ENCODE data around the gene ANKLE2. TPM values are rescaled to one million over a fixed set of nuclear protein-coding genes. Genes with fewer than 3 reads are reported as not detected.

The ANKLE2 gene
- total and polyA plus RNA-seq, 7 donors, result 24.1 to 56.2 (median 29.7) TPM

- Histone ChIP-seq H3K4me1 (no peaks in the 10 kb centered on the region), H3K4me3 (no peak overlapping the region), H3K9me3 (no peaks in the 10 kb centered on the region), H3K27ac (no peak overlapping the region), H3K27me3 (ENCODE audit: insufficient read depth in 3 of 3, low read length in 2 of 3) (no peaks in the 10 kb centered on the region), H3K36me3 (ENCODE audit: insufficient read depth in 1 of 2, low read depth in 1 of 2) (peaks cover 12 to 99% of the 10 kb centered on the region in 2 donors)
- DNase-seq (no peak), ATAC-seq (no peak)
- 85 to 93% (median 92%) methylated on average over 10 of the region's 10 CpGs for WGBS, 3 donors
- intact Hi-C loops (cut with DNase I), result no loop called here
- TF ChIP-seq CTCF (IDR thresholded peaks at IDR 0.05), result no peak
Observed at GRCh38 chr12:132748319-132748718, 13.3 kb downstream of the ANKLE2 start.

- intact Hi-C loops (cut with DNase I), result no loop called here
- DNase-seq, result no peak
- WGBS, 3 donors, result 93 to 95% (median 94%) methylated on average over 22 of the region's 22 CpGs
- TF ChIP-seq CTCF (IDR thresholded peaks at IDR 0.05), result no peak
- no peaks in the 10 kb centered on the region for H3K4me1 ChIP-seq
- ATAC-seq, result no peak
- no peak overlapping the region for H3K27ac ChIP-seq
- peaks cover 9 to 99% of the 10 kb centered on the region in 2 donors for H3K36me3 ChIP-seq (ENCODE audit: insufficient read depth in 1 of 2, low read depth in 1 of 2)
- H3K4me3 ChIP-seq, result no peak overlapping the region
- no peaks in the 10 kb centered on the region for H3K9me3 ChIP-seq
- H3K27me3 ChIP-seq (ENCODE audit: insufficient read depth in 3 of 3, low read length in 2 of 3), result no peaks in the 10 kb centered on the region
Observed at GRCh38 chr12:132747896-132748295, 13.7 kb downstream of the ANKLE2 start.

GRCh38 chr12:132747395-132747794 is 14.2 kb downstream of the ANKLE2 start:
- H3K36me3 ChIP-seq (ENCODE audit: insufficient read depth in 1 of 2, low read depth in 1 of 2), result peaks cover 11 to 99% of the 10 kb centered on the region in 2 donors
- H3K27ac ChIP-seq, result no peak overlapping the region
- H3K9me3 ChIP-seq, result no peaks in the 10 kb centered on the region
- TF ChIP-seq CTCF (IDR thresholded peaks at IDR 0.05), result no peak
- intact Hi-C loops (cut with DNase I), result no loop called here
- 85 to 91% (median 91%) methylated on average over 11 of the region's 11 CpGs for WGBS, 3 donors
- H3K4me3 ChIP-seq, result no peak overlapping the region
- H3K4me1 ChIP-seq, result no peaks in the 10 kb centered on the region
- no peaks in the 10 kb centered on the region for H3K27me3 ChIP-seq (ENCODE audit: insufficient read depth in 3 of 3, low read length in 2 of 3)
- DNase-seq (no peak), ATAC-seq (no peak)

DNA sequence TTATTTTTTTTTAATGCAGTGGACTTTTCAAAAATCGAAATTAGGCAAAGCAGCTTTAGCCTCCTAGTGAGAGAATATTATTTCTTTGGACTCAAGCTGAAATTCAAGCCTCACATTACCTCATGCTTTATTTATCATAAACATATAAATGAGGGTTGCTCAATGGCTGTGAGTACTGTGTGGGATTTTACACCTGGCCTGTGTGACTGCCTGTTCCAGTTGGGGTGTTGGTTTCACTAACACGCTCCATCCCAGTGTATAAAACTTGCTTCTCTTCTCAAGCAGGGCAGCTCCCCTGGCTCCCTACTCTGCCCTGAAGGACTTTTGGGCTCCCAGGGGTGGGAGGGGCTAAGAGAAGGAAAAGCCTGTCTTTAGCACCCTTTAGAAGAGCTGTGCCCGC is 15.0 kb downstream of the ANKLE2 start:
- DNase-seq (no peak), ATAC-seq (no peak)
- H3K36me3 ChIP-seq (ENCODE audit: insufficient read depth in 1 of 2, low read depth in 1 of 2), result peaks cover 13 to 99% of the 10 kb centered on the region in 2 donors
- H3K9me3 ChIP-seq, result no peaks in the 10 kb centered on the region
- no peak overlapping the region for H3K27ac ChIP-seq
- WGBS, 3 donors, result 94 to 99% (median 96%) methylated on average over 3 of the region's 3 CpGs
- no peaks in the 10 kb centered on the region for H3K4me1 ChIP-seq
- intact Hi-C loops (cut with DNase I), result no loop called here
- no peak for TF ChIP-seq CTCF (IDR thresholded peaks at IDR 0.05)
- H3K4me3 ChIP-seq, result no peak overlapping the region
- no peaks in the 10 kb centered on the region for H3K27me3 ChIP-seq (ENCODE audit: insufficient read depth in 3 of 3, low read length in 2 of 3)

- Histone ChIP-seq H3K9me3 (no peaks in the 10 kb centered on the region), H3K36me3 (ENCODE audit: insufficient read depth in 1 of 2, low read depth in 1 of 2) (peaks cover 22 to 99% of the 10 kb centered on the region in 2 donors), H3K4me1 (no peaks in the 10 kb centered on the region), H3K27ac (no peak overlapping the region), H3K27me3 (ENCODE audit: insufficient read depth in 3 of 3, low read length in 2 of 3) (no peaks in the 10 kb centered on the region), H3K4me3 (no peak overlapping the region)
- intact Hi-C loops (cut with DNase I), result no loop called here
- no peak for DNase-seq
- 87 to 92% (median 88%) methylated on average over 13 of the region's 13 CpGs for WGBS, 3 donors
- no peak for ATAC-seq
- TF ChIP-seq CTCF (IDR thresholded peaks at IDR 0.05), result no peak
Observed at GRCh38 chr12:132743831-132744230, 17.8 kb downstream of the ANKLE2 start.
